ENCODE measurements around the gene DDX52. TPM values are rescaled to one million over a fixed set of nuclear protein-coding genes. Genes with fewer than 3 reads are reported as not detected.

The DDX52 gene
- total RNA-seq, 1 experiment from 2014 or later = 65.4 TPM

DNA sequence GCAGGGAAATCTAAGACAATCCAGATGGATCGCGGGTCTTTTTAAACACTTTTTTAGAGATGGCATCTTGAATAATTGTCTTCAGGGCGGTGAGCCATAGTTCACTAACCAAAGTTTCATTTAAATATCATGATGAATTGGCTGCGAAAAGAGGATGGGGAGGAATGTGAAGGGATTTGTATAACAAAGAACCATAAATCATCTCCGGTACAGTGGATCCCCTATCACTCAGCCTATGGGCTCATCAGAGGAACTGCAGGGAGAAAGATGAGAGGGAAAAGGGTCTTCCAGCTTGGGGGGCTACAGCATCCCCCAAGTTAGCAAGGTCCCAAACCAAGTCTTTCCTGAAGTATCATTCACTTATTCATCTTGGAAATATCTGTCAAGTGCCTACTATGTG, 16.7 kb upstream of the DDX52 start:
- Histone ChIP-seq H3K4ac (ENCODE audit: low read depth, low read length) (no peak overlapping the region), H2BK12ac (ENCODE audit: insufficient read length, low read depth, low read length) (no peak overlapping the region), H4K5ac (ENCODE audit: insufficient read length, low read depth, low read length) (no peak overlapping the region), H3K14ac (ENCODE audit: insufficient read depth, low read length) (no peak overlapping the region), H3K4me1 (ENCODE audit: insufficient read depth, low read length) (0 out of 2 replicates have a peak, but pooled peaks cover 3% of the 10 kb centered on the region), H3K18ac (ENCODE audit: insufficient read length, low read depth, low read length) (no peak overlapping the region), H3K79me1 (ENCODE audit: insufficient read depth, low read depth, low read length, poor library complexity, severe bottlenecking) (no peaks in the 10 kb centered on the region), H4K91ac (ENCODE audit: insufficient read length, low read depth, low read length) (no peak overlapping the region), H4K8ac (replicated peaks; ENCODE audit: insufficient read length, low read depth, low read length) (no peak overlapping the region), H3K23me2 (ENCODE audit: insufficient read length, low read depth, low read length, poor library complexity, severe bottlenecking) (no peaks in the 10 kb centered on the region), H3T11ph (ENCODE audit: low read length) (no peak overlapping the region), H2AFZ (ENCODE audit: low read length) (no peak overlapping the region), H3K9ac (ENCODE audit: extremely low read depth, insufficient read length, low read length) (no peak overlapping the region), H3K27me3 (ENCODE audit: insufficient read depth, low read length) (no peaks in the 10 kb centered on the region), H4K20me1 (ENCODE audit: control insufficient read depth, insufficient read depth, insufficient read length) (no peaks in the 10 kb centered on the region), H3K9me3 (ENCODE audit: control insufficient read depth, low read depth, low read length) (no peaks in the 10 kb centered on the region), H2BK5ac (ENCODE audit: insufficient read length, low read length) (no peak overlapping the region), H2BK20ac (ENCODE audit: low read depth, low read length, poor library complexity, severe bottlenecking) (no peak overlapping the region), H2BK120ac (ENCODE audit: low read depth, low read length, poor library complexity, severe bottlenecking) (no peak overlapping the region), H3K79me2 (ENCODE audit: insufficient read depth, low read length) (no peaks in the 10 kb centered on the region), H2BK15ac (ENCODE audit: low read depth, low read length) (no peak overlapping the region), H3K4me2 (ENCODE audit: insufficient read depth, insufficient read length, low read length) (no peak overlapping the region), H3K23ac (ENCODE audit: insufficient read length, low read depth, low read length) (no peak overlapping the region), H3K56ac (ENCODE audit: insufficient read length, low read depth, low read length) (no peak overlapping the region), H2AK5ac (ENCODE audit: insufficient read length, low read length) (no peak overlapping the region), H3K27ac (ENCODE audit: insufficient read length, low read depth, low read length) (no peak overlapping the region)
- Mint-ChIP-seq H3K4me3 (no peak overlapping the region), H3K4me1 (peaks cover 13 to 15% of the 10 kb centered on the region in 2 experiments), H3K27me3 (ENCODE audit: low read depth) (peaks cover 1% of the 10 kb centered on the region), H3K36me3 (ENCODE audit: insufficient read depth in 1 of 3, low read depth in 3 of 3) (no peaks in the 10 kb centered on the region), H3K27ac (no peak overlapping the region), H3K9me3 (no peaks in the 10 kb centered on the region)
- WGBS (ENCODE audit: extremely low coverage, insufficient read length, low lambda C conversion rate) = no CpG with 5 or more reads among the region's 5 CpGs
- TF ChIP-seq, protein P1, sequence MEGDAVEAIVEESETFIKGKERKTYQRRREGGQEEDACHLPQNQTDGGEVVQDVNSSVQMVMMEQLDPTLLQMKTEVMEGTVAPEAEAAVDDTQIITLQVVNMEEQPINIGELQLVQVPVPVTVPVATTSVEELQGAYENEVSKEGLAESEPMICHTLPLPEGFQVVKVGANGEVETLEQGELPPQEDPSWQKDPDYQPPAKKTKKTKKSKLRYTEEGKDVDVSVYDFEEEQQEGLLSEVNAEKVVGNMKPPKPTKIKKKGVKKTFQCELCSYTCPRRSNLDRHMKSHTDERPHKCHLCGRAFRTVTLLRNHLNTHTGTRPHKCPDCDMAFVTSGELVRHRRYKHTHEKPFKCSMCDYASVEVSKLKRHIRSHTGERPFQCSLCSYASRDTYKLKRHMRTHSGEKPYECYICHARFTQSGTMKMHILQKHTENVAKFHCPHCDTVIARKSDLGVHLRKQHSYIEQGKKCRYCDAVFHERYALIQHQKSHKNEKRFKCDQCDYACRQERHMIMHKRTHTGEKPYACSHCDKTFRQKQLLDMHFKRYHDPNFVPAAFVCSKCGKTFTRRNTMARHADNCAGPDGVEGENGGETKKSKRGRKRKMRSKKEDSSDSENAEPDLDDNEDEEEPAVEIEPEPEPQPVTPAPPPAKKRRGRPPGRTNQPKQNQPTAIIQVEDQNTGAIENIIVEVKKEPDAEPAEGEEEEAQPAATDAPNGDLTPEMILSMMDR (conservative IDR thresholded peaks at IDR 0.05) = 0 out of 3 replicates have a peak, but pooled peaks have one; percentile 28
- DNase-seq = no peak

All from H9 (cell line).